H9 (cell line): ENCODE data around the gene TMEM97. TPM values are rescaled to one million over a fixed set of nuclear protein-coding genes. Genes with fewer than 3 reads are reported as not detected.
A peak's percentile ranks its signal among the peaks of the same experiment; 100 is the strongest.

Experiments used
- DNase-seq: peaks from one replicate; pipeline ENCODE4 v3.0.0-alpha.2; 2017
- H2AFZ ChIP-seq: one replicate; pipeline ENCODE4 v1.6.1; 2013; ENCODE audit warnings: mild to moderate bottlenecking, low read length, control low read depth, moderate library complexity
- H2AK5ac ChIP-seq: 2 replicates; pipeline ENCODE4 v1.6.1; 2013; ENCODE audit warnings: low read length, control low read depth, mixed read lengths; ENCODE audit not compliant: insufficient read length
- H2BK120ac ChIP-seq: one replicate; pipeline ENCODE4 v1.6.1; 2013; ENCODE audit warnings: low read depth, mild to moderate bottlenecking, low read length, control low read depth, inconsistent platforms; ENCODE audit not compliant: poor library complexity, severe bottlenecking
- H2BK12ac ChIP-seq: 2 replicates; pipeline ENCODE4 v1.6.1; 2013; ENCODE audit warnings: low read length, control low read depth, mixed read lengths, low read depth; ENCODE audit not compliant: insufficient read length
- H2BK15ac ChIP-seq: 2 replicates; pipeline ENCODE4 v1.6.1; 2013; ENCODE audit warnings: low read depth, low read length, control low read depth
- H2BK20ac ChIP-seq: one replicate; pipeline ENCODE4 v1.6.1; 2013; ENCODE audit warnings: low read depth, mild to moderate bottlenecking, low read length, control low read depth, inconsistent platforms; ENCODE audit not compliant: poor library complexity, severe bottlenecking
- H2BK5ac ChIP-seq: 2 replicates; pipeline ENCODE4 v1.6.1; 2013; ENCODE audit warnings: low read length, control low read depth, mixed read lengths; ENCODE audit not compliant: insufficient read length
- H3K14ac ChIP-seq: 2 replicates; pipeline ENCODE4 v1.6.1; 2013; ENCODE audit warnings: low read length, control low read depth; ENCODE audit not compliant: insufficient read depth
- H3K18ac ChIP-seq: 2 replicates; pipeline ENCODE4 v1.6.1; 2013; ENCODE audit warnings: low read depth, mild to moderate bottlenecking, mixed read lengths, low read length, control low read depth; ENCODE audit not compliant: insufficient read length
- H3K23ac ChIP-seq: 2 replicates; pipeline ENCODE4 v1.6.1; 2013; ENCODE audit warnings: low read length, control low read depth, mixed read lengths, low read depth; ENCODE audit not compliant: insufficient read length
- H3K23me2 ChIP-seq: 2 replicates; pipeline ENCODE4 v1.6.1; 2013; ENCODE audit warnings: low read depth, mild to moderate bottlenecking, mixed read lengths, low read length, control low read depth; ENCODE audit not compliant: insufficient read length, poor library complexity, severe bottlenecking
- H3K27ac ChIP-seq: 2 replicates; pipeline ENCODE4 v1.5.1; 2013; ENCODE audit warnings: low read length, control low read depth, mixed read lengths, low read depth; ENCODE audit not compliant: insufficient read length
- H3K27me3 ChIP-seq: 2 replicates; pipeline ENCODE4 v1.6.1; 2013; ENCODE audit warnings: low read length, control low read depth, inconsistent platforms; ENCODE audit not compliant: insufficient read depth
- H3K4ac ChIP-seq: 2 replicates; pipeline ENCODE4 v1.6.1; 2013; ENCODE audit warnings: low read depth, mild to moderate bottlenecking, control low read depth, inconsistent platforms, low read length, moderate library complexity
- H3K4me1 ChIP-seq: 2 replicates; pipeline ENCODE4 v1.6.1; 2013; ENCODE audit warnings: low read length, control low read depth, inconsistent platforms; ENCODE audit not compliant: insufficient read depth
- H3K4me2 ChIP-seq: 2 replicates; pipeline ENCODE4 v1.6.1; 2013; ENCODE audit warnings: low read length, control low read depth, mixed read lengths; ENCODE audit not compliant: insufficient read length, insufficient read depth
- H3K56ac ChIP-seq: 2 replicates; pipeline ENCODE4 v1.6.1; 2013; ENCODE audit warnings: low read depth, mild to moderate bottlenecking, mixed read lengths, low read length, control low read depth; ENCODE audit not compliant: insufficient read length
- H3K79me1 ChIP-seq: 2 replicates; pipeline ENCODE4 v1.6.1; 2013; ENCODE audit warnings: low read depth, mild to moderate bottlenecking, moderate library complexity, low read length, control low read depth, inconsistent platforms; ENCODE audit not compliant: insufficient read depth, poor library complexity, severe bottlenecking
- H3K79me2 ChIP-seq: 2 replicates; pipeline ENCODE4 v1.6.1; 2013; ENCODE audit warnings: low read length, control low read depth, inconsistent platforms; ENCODE audit not compliant: insufficient read depth
- H3K9ac ChIP-seq: 2 replicates; pipeline ENCODE4 v1.6.1; 2013; ENCODE audit warnings: low read length, control low read depth, mixed read lengths; ENCODE audit not compliant: insufficient read length; ENCODE audit errors: extremely low read depth
- H3K9me3 ChIP-seq: one replicate; pipeline ENCODE4 v1.6.1; 2013; ENCODE audit warnings: low read depth, low read length, inconsistent platforms; ENCODE audit not compliant: control insufficient read depth
- H3T11ph ChIP-seq: one replicate; pipeline ENCODE4 v1.6.1; 2013; ENCODE audit warnings: mild to moderate bottlenecking, low read length, control low read depth, inconsistent platforms
- H4K20me1 ChIP-seq: one replicate; pipeline ENCODE4 v1.6.1; 2013; ENCODE audit not compliant: control insufficient read depth, insufficient read length, insufficient read depth
- H4K5ac ChIP-seq: 2 replicates; pipeline ENCODE4 v1.6.1; 2013; ENCODE audit warnings: low read depth, mild to moderate bottlenecking, mixed read lengths, low read length, control low read depth; ENCODE audit not compliant: insufficient read length
- H4K8ac ChIP-seq: replicated peaks from 2 replicates; pipeline ENCODE4 v1.6.1; 2013; ENCODE audit warnings: low read length, control low read depth, mixed read lengths, low read depth; ENCODE audit not compliant: insufficient read length
- H4K91ac ChIP-seq: 2 replicates; pipeline ENCODE4 v1.6.1; 2013; ENCODE audit warnings: low read depth, mild to moderate bottlenecking, moderate library complexity, mixed read lengths, low read length, control low read depth; ENCODE audit not compliant: insufficient read length
- H3K27ac Mint-ChIP-seq, 3 experiments: 2 replicates in 2 of 3; 3 replicates in 1 of 3; pipeline ENCODE4 v1.8.0; 2020 to 2021; ENCODE audit warnings: mixed read lengths in 3 of 3, mild to moderate bottlenecking in 1 of 3, moderate library complexity in 1 of 3
- H3K27me3 Mint-ChIP-seq: 2 replicates; pipeline ENCODE4 v1.8.0; 2021; ENCODE audit warnings: low read depth, mild to moderate bottlenecking, moderate library complexity, mixed read lengths
- H3K36me3 Mint-ChIP-seq, 3 experiments: 2 replicates in 2 of 3; 3 replicates in 1 of 3; pipeline ENCODE4 v1.8.0; 2020 to 2021; ENCODE audit warnings: low read depth in 3 of 3, mixed read lengths in 3 of 3; ENCODE audit not compliant: insufficient read depth in 1 of 3
- H3K4me1 Mint-ChIP-seq, 2 experiments: 2 replicates each; pipeline ENCODE4 v1.8.0; 2020; ENCODE audit warnings: mixed read lengths in 2 of 2
- H3K4me3 Mint-ChIP-seq, 2 experiments: 2 replicates in 1 of 2; 3 replicates in 1 of 2; pipeline ENCODE4 v1.8.0; 2020 to 2021; ENCODE audit warnings: mild to moderate bottlenecking in 2 of 2, mixed read lengths in 2 of 2, moderate library complexity in 1 of 2
- H3K9me3 Mint-ChIP-seq, 2 experiments: 2 replicates in 1 of 2; 3 replicates in 1 of 2; pipeline ENCODE4 v1.8.0; 2020; ENCODE audit warnings: mild to moderate bottlenecking in 2 of 2, mixed read lengths in 2 of 2, moderate library complexity in 1 of 2
- CTCF ChIP-seq: fragments of 200-600 bp; sonication (generic); conservative IDR thresholded peaks from 3 replicates; pipeline ENCODE4 v1.8.0; 2021; ENCODE audit warnings: antibody characterized with exemption, mild to moderate bottlenecking
- WGBS: extraction: QIAGEN DNeasy Blood & Tissue Kit; methylation state at CpG from one replicate; pipeline ENCODE4 v1.1.7; 2013; ENCODE audit warnings: missing lambda C conversion rate, low lambda C conversion rate, mixed read lengths; ENCODE audit not compliant: insufficient read length; ENCODE audit errors: extremely low coverage; 5-methylcytosine and 5-hydroxymethylcytosine counted together
- total RNA-seq: library from RNA; stranded (reverse); gene quantifications from 2 replicates; pipeline ENCODE4 v1.2.1, GENCODE V29; 2021

TMEM97 gene
- total RNA-seq, 1 experiment from 2014 or later, result 116 TPM

GRCh38 chr17:28327031-28327607, 8.1 kb downstream of the TMEM97 start:
- Histone ChIP-seq H3K27ac (no peak overlapping the region), H3K23me2 (no peaks in the 10 kb centered on the region), H3K14ac (no peak overlapping the region), H4K5ac (no peak overlapping the region), H3K9ac (no peak overlapping the region), H3K79me1 (peaks cover 9% of the 10 kb centered on the region), H3K23ac (no peak overlapping the region), H3K18ac (no peak overlapping the region), H3K4me1 (no peaks in the 10 kb centered on the region), H4K20me1 (peaks cover 3% of the 10 kb centered on the region), H4K8ac (no peak overlapping the region), H3K79me2 (peaks cover 28% of the 10 kb centered on the region; the same call in 1 of the 2 replicates), H3K9me3 (no peaks in the 10 kb centered on the region), H2BK120ac (no peak overlapping the region), H2BK5ac (no peak overlapping the region), H3K4me2 (no peak overlapping the region), H3T11ph (no peak overlapping the region), H3K4ac (no peak overlapping the region), H2BK15ac (no peak overlapping the region), H4K91ac (no peak overlapping the region), H2AFZ (no peak overlapping the region), H2AK5ac (no peak overlapping the region), H2BK12ac (no peak overlapping the region), H2BK20ac (no peak overlapping the region), H3K27me3 (no peaks in the 10 kb centered on the region), H3K56ac (no peak overlapping the region)
- peaks cover 9 to 11% of the 10 kb centered on the region in 2 experiments for H3K4me1 Mint-ChIP-seq
- no peaks in the 10 kb centered on the region for H3K9me3 Mint-ChIP-seq
- H3K27me3 Mint-ChIP-seq, result no peaks in the 10 kb centered on the region
- TF ChIP-seq CTCF, result no peak
- no CpG with 5 or more reads among the region's 9 CpGs for WGBS
- peak; percentile 18 for DNase-seq
- no peak overlapping the region for H3K27ac Mint-ChIP-seq
- H3K4me3 Mint-ChIP-seq, result no peak overlapping the region
- H3K36me3 Mint-ChIP-seq, result peaks cover 22 to 49% (median 44%) of the 10 kb centered on the region in 3 experiments; a peak in 6 of 7 replicates
